Epithelial cell of proximal tubule (primary cell): ENCODE results near the gene PLCG2. TPM values are rescaled to one million over a fixed set of nuclear protein-coding genes. Genes with fewer than 3 reads are reported as not detected.

Experiments used
- DNase-seq: peaks from one replicate; pipeline ENCODE4 v3.0.0-alpha.2; 2011; ENCODE audit warnings: low read depth
- H3K4me3 ChIP-seq: 2 replicates; pipeline ENCODE4 v1.5.1; 2011; ENCODE audit warnings: low read depth, mild to moderate bottlenecking, low read length
- total RNA-seq: library from RNA; depleted of rRNA; stranded (reverse); fragments of >200 nt; gene quantifications from 2 replicates; pipeline ENCODE4 v1.2.3, GENCODE V29; 2015
- TF ChIP-seq, protein P1 (sequence below): conservative IDR thresholded peaks from 2 replicates; pipeline ENCODE4 v1.5.1; 2012; ENCODE audit warnings: low read depth, mild to moderate bottlenecking, low read length

Gene PLCG2
- total RNA-seq, 1 donor from 2014 or later: 0.58 TPM

DNA sequence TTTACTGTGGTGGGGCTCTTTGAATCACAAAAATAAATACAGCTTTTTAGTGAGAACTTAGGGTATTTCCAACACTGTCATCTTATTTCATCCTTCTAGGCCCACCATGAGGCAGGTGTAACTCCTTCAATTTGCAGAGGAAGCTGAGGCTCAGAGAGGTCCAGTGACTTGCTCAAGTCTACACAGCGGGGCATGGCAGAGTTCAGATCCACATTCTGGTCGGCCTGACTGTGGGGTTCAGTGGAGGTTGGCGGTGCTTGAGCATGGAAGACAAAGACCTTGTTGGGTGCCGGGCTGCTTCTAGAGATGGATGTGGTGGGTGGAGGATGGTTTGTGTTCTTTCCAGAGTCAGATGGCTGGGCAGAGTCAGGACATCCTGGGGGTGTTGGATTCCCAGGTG, 39.8 kb downstream of the PLCG2 start:
- H3K4me3 ChIP-seq: no peak overlapping the region
- no peak for DNase-seq
- TF ChIP-seq, protein P1, sequence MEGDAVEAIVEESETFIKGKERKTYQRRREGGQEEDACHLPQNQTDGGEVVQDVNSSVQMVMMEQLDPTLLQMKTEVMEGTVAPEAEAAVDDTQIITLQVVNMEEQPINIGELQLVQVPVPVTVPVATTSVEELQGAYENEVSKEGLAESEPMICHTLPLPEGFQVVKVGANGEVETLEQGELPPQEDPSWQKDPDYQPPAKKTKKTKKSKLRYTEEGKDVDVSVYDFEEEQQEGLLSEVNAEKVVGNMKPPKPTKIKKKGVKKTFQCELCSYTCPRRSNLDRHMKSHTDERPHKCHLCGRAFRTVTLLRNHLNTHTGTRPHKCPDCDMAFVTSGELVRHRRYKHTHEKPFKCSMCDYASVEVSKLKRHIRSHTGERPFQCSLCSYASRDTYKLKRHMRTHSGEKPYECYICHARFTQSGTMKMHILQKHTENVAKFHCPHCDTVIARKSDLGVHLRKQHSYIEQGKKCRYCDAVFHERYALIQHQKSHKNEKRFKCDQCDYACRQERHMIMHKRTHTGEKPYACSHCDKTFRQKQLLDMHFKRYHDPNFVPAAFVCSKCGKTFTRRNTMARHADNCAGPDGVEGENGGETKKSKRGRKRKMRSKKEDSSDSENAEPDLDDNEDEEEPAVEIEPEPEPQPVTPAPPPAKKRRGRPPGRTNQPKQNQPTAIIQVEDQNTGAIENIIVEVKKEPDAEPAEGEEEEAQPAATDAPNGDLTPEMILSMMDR: no peak

DNA sequence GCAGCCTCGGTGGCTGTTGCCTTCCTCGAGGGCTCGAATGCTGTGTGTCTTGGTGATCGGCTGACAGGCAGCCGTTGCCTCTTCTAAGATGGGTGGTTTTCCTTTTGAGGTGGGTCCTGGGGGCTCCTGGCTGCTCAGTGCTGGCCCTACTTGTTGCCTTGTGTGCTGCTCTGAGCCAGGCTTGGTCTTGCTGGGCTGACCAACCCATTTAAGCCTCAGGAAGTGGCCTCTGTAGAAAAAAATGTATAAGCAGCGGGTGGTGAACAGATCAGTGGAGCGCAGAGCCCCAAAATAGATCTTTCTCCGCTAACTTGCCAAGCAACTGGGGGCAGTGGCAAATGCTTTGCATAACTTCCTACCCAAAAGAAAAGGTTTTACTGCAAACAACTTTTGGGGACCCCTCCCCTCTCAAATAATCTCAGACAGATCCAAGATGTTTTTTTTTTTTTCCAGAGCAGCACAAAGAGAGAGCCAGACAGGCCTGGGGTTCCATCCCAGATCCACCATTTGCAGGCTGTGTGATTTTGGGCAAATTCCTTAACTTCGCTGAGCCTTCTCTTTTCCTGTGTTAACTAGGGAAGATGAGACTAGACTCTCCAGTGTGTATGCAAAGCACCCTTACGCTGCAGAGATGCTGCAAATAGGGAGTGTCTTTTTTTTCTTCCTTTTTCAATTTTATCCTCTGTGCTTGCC, 42.5 kb downstream of the PLCG2 start:
- TF ChIP-seq, protein P1: no peak
- no peak overlapping the region for H3K4me3 ChIP-seq
- DNase-seq: no peak

DNA sequence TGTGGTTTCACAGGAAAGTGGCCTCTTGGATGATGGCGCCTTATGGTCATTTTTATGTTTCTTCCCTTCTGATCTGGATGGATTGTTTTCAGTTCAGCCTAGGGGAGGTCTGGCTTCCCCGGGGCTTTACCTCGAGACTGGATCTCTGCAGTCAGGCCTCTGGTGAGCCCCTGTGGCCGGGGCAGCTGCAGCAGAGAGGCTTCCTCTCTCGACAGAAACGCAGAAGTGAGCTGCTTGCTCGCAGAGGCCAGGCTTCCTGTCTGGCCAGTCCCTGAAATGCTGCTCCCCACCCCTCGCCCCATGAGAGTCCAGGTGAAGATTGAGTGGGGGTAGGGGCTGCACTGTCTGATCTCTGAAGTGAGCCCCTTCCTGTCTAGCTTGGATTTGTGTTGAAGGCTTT, 44.0 kb downstream of the PLCG2 start:
- no peak for DNase-seq
- H3K4me3 ChIP-seq: no peak overlapping the region
- TF ChIP-seq, protein P1: no peak

DNA sequence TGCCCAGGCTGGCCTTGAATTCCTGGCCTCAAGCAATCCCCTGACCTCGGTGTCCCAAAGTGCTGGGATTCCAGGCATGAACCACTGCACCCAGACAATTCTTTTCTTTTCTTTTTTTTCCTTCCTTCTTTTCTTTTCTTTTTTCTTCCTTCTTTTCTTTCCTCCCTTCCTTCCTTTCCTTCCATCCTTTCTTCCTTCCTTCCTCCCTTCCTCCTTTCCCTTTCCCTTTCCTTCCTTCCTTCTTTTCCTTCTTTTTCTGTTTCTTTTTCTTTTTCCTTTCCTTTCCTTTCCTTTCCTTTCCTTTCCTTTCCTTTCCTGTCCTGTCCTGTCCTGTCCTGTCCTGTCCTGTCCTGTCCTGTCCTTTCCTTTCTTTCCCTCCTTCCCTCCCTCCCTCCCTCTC, 44.6 kb downstream of the PLCG2 start:
- TF ChIP-seq, protein P1: no peak
- no peak overlapping the region for H3K4me3 ChIP-seq
- DNase-seq: no peak

DNA sequence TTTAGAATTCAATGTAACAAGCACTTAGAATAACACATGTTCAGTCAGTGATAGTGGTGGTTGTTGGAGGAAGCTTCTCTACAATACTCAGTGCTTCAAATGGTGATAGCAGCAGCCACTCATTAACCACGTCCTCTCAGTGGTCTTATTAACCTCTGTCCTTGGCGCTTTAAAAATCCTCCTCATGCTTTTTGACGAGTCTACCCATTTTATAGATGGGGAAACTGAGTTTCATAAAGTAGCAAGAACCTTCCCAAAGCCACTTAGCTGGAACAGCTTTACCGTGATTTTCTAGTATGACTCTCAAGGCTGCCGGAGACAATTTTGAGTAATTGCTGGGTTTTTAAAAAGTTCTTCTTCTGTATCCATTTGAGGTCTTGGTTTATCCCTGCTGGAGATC, 47.4 kb downstream of the PLCG2 start:
- DNase-seq: no peak
- H3K4me3 ChIP-seq: no peak overlapping the region
- TF ChIP-seq, protein P1: no peak

DNA sequence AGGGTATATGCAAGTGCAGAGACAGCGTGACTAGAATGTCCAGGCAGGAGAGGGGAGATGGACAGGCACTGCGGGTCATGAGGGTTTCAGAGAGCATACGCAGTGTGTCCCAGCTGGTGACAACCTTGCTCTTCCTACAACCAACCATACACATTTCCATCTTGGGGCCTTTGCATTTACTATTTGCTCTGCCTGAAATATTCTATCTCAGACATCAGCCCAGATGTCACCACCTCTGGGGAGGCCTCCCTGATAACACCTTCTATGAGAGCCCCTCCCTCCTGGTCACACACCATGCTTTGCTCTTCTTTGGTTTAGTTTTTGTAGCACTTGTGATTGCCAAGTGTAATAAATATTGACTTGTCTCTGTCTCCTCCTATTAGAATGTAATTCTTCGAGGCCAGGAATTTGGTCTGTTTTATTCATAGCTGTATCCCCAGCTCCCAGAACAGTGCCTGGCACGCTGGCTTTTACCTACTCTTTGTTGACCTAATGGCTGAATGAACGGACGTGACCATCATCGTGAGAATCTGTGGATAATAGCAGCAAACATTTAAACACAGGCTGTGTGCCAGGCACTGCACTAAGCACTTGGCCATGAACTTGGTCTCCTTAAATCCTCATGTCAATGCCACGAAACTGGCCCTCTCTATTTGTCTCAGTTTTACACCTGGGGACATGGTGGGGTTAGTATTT, 51.9 kb downstream of the PLCG2 start:
- TF ChIP-seq, protein P1: no peak
- DNase-seq: no peak
- no peak overlapping the region for H3K4me3 ChIP-seq

DNA sequence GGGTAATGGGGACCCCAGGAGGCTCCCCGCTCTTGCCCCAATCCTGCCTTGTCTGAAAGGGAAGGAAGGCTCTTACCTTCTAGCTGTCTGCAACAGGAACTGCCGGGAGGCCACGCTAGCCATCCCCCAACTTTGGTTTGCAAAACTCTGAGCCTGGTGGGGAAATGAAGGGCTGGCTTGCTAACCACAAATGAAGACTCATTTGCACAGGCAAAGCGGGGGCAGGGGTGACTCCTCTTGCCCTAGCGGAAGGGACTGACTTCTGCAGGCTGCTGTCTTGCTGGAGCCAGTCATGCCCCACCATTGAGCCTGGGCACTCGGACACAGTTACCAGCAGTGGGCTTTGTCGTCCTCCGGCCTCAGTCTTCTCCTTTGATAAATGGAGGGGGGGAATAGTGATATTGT, 52.6 kb downstream of the PLCG2 start:
- no peak overlapping the region for H3K4me3 ChIP-seq
- DNase-seq: no peak
- TF ChIP-seq, protein P1: no peak
